ENCODE results near the gene AMBP.

Gene AMBP

GRCh38 chr9:114072184-114073140, 5.6 kb downstream of the AMBP start:
- DNase-seq (ENCODE audit: low spot score) = no peak

- no peak for DNase-seq (ENCODE audit: low spot score)
Observed at GRCh38 chr9:114071197-114071795, 6.8 kb downstream of the AMBP start.

- DNase-seq (ENCODE audit: low spot score) = no peak
Observed at GRCh38 chr9:114070188-114071103, 7.7 kb downstream of the AMBP start.

- DNase-seq (ENCODE audit: low spot score) = no peak
Observed at GRCh38 chr9:114069476-114070187, 8.5 kb downstream of the AMBP start.

- no peak for DNase-seq (ENCODE audit: low spot score)
Observed at GRCh38 chr9:114065304-114065703, 12.8 kb downstream of the AMBP start.

GRCh38 chr9:114061830-114062474, 16.1 kb downstream of the AMBP start:
- DNase-seq (ENCODE audit: low spot score) = no peak

GRCh38 chr9:114061292-114061691, 16.8 kb downstream of the AMBP start:
- DNase-seq (ENCODE audit: low spot score) = no peak

GRCh38 chr9:114060711-114061110, 17.4 kb downstream of the AMBP start:
- no peak for DNase-seq (ENCODE audit: low spot score)

- DNase-seq (ENCODE audit: low spot score) = no peak
Observed at GRCh38 chr9:114060070-114060469, 18.0 kb downstream of the AMBP start.

- no peak for DNase-seq (ENCODE audit: low spot score)
Observed at GRCh38 chr9:114059047-114059803, 18.9 kb downstream of the AMBP start.

GRCh38 chr9:114058688-114059046, 19.4 kb downstream of the AMBP start:
- no peak for DNase-seq (ENCODE audit: low spot score)

GRCh38 chr9:114057161-114057885, 20.8 kb downstream of the AMBP start:
- DNase-seq (ENCODE audit: low spot score) = no peak

GRCh38 chr9:114056527-114056926, 21.6 kb downstream of the AMBP start:
- no peak for DNase-seq (ENCODE audit: low spot score)

GRCh38 chr9:114055894-114056293, 22.2 kb downstream of the AMBP start:
- DNase-seq (ENCODE audit: low spot score) = no peak

GRCh38 chr9:114055061-114055460, 23.0 kb downstream of the AMBP start:
- DNase-seq (ENCODE audit: low spot score) = no peak

- DNase-seq (ENCODE audit: low spot score) = no peak
Observed at GRCh38 chr9:114054191-114054690, 23.9 kb downstream of the AMBP start.

GRCh38 chr9:114053246-114054005, 24.7 kb downstream of the AMBP start:
- no peak for DNase-seq (ENCODE audit: low spot score)

GRCh38 chr9:114051706-114052105, 26.4 kb downstream of the AMBP start:
- no peak for DNase-seq (ENCODE audit: low spot score)

- no peak for DNase-seq (ENCODE audit: low spot score)
Observed at GRCh38 chr9:114051281-114051680, 26.8 kb downstream of the AMBP start.

Data from RKO (cell line).